MM.1S (cell line): Measurements from ENCODE around the gene FLG2.

Experiments used
- DNase-seq: peaks from one replicate; pipeline ENCODE4 v3.0.0-alpha.2; 2015
- H2AFZ ChIP-seq: fragments of 300-600 bp; sonication (generic); 2 replicates; pipeline ENCODE4 v1.6.0; 2016; ENCODE audit warnings: antibody characterized with exemption, low read length
- H3F3A ChIP-seq: fragments of 300-600 bp; sonication (generic); 2 replicates; pipeline ENCODE4 v1.6.1; 2016; ENCODE audit warnings: mild to moderate bottlenecking, antibody characterized with exemption, low read length, moderate library complexity, mixed read lengths; ENCODE audit not compliant: insufficient read depth
- H3K27ac ChIP-seq: fragments of 300-600 bp; sonication (generic); 2 replicates; pipeline ENCODE4 v1.5.1; 2016; ENCODE audit warnings: mild to moderate bottlenecking, low read length
- H3K27me3 ChIP-seq: fragments of 300-600 bp; sonication (generic); replicated peaks from 2 replicates; pipeline ENCODE4 v1.6.0; 2016; ENCODE audit warnings: low read length; ENCODE audit not compliant: insufficient read depth
- H3K36me3 ChIP-seq: fragments of 300-600 bp; sonication (generic); replicated peaks from 2 replicates; pipeline ENCODE4 v1.6.1; 2016; ENCODE audit warnings: mild to moderate bottlenecking, low read length, mixed read lengths; ENCODE audit not compliant: insufficient read depth
- H3K4me1 ChIP-seq: fragments of 300-600 bp; sonication (generic); 2 replicates; pipeline ENCODE4 v1.6.1; 2016; ENCODE audit warnings: low read length, mixed read lengths
- H3K4me2 ChIP-seq: fragments of 300-600 bp; sonication (generic); 2 replicates; pipeline ENCODE4 v1.6.0; 2016; ENCODE audit warnings: low read depth, low read length
- H3K4me3 ChIP-seq: fragments of 300-600 bp; sonication (generic); 2 replicates; pipeline ENCODE4 v1.5.1; 2016; ENCODE audit warnings: low read length, mixed read lengths
- H3K79me2 ChIP-seq: fragments of 300-600 bp; sonication (generic); 2 replicates; pipeline ENCODE4 v1.6.1; 2016; ENCODE audit warnings: mixed run types, low read length, mixed read lengths
- H3K9ac ChIP-seq: fragments of 300-600 bp; sonication (generic); 2 replicates; pipeline ENCODE4 v1.6.1; 2016; ENCODE audit warnings: low read length, mixed read lengths
- H3K9me2 ChIP-seq: fragments of 300-600 bp; sonication (generic); replicated peaks from 2 replicates; pipeline ENCODE4 v1.6.1; 2016; ENCODE audit warnings: mild to moderate bottlenecking, low read length, mixed read lengths; ENCODE audit not compliant: insufficient read depth
- H3K9me3 ChIP-seq: fragments of 300-600 bp; sonication (generic); replicated peaks from 2 replicates; pipeline ENCODE4 v1.6.1; 2016; ENCODE audit warnings: mild to moderate bottlenecking, low read length, mixed read lengths; ENCODE audit not compliant: insufficient read depth
- H4K20me1 ChIP-seq: fragments of 300-600 bp; sonication (generic); 2 replicates; pipeline ENCODE4 v1.6.1; 2016; ENCODE audit warnings: mild to moderate bottlenecking, low read length, moderate library complexity, mixed read lengths; ENCODE audit not compliant: insufficient read depth
- EZH2 ChIP-seq: fragments of 300-600 bp; sonication (generic); optimal IDR thresholded peaks from 2 replicates; pipeline ENCODE3; 2017; ENCODE audit warnings: low read depth, mild to moderate bottlenecking, antibody characterized with exemption, low read length, mixed read lengths
- EZH2phosphoT487 ChIP-seq: fragments of 300-600 bp; sonication (generic); IDR thresholded peaks from 2 replicates; pipeline ENCODE4 v1.6.1; 2018; ENCODE audit warnings: antibody characterized with exemption, low read length
- TF ChIP-seq, protein P1 (sequence below): fragments of 300-600 bp; sonication (generic); IDR thresholded peaks from 2 replicates; pipeline ENCODE4 v1.5.1; 2016; ENCODE audit warnings: antibody characterized with exemption, low read length, mixed read lengths

The FLG2 gene

DNA sequence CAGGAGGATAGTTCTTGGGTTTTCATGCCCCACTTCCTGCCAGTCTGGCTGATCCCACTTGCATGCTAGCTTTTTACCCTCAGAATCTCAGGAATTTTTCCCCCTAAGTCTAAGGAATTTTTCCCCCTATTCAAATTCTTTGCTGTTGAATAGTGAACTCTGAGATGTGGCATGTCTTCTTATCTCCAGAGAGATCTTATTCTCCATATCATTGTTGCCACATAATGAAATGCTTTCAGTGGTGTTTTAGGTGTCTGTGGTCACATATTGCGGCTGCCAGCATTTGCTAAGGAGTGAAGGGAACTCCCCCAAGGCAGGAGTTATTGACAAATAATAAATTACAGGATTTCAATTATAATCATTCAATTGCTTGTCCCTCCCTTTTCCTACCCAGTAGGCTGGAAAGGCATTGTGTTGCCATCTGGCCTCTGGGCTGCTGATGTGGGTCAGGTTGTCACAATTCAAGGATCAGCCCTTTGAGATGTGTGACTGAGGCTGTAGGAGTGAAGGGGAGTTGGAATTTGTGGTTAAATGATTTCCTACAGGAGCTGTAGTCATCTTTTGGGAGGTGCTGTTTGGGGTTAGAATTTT lies 30.9 kb downstream of the FLG2 start:
- H3K36me3 ChIP-seq: no peaks in the 10 kb centered on the region
- TF ChIP-seq EZH2: no peak
- TF ChIP-seq, protein P1, sequence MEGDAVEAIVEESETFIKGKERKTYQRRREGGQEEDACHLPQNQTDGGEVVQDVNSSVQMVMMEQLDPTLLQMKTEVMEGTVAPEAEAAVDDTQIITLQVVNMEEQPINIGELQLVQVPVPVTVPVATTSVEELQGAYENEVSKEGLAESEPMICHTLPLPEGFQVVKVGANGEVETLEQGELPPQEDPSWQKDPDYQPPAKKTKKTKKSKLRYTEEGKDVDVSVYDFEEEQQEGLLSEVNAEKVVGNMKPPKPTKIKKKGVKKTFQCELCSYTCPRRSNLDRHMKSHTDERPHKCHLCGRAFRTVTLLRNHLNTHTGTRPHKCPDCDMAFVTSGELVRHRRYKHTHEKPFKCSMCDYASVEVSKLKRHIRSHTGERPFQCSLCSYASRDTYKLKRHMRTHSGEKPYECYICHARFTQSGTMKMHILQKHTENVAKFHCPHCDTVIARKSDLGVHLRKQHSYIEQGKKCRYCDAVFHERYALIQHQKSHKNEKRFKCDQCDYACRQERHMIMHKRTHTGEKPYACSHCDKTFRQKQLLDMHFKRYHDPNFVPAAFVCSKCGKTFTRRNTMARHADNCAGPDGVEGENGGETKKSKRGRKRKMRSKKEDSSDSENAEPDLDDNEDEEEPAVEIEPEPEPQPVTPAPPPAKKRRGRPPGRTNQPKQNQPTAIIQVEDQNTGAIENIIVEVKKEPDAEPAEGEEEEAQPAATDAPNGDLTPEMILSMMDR: no peak
- no peak for TF ChIP-seq EZH2phosphoT487
- no peaks in the 10 kb centered on the region for H4K20me1 ChIP-seq
- H3K4me2 ChIP-seq: no peak overlapping the region
- H3K9me2 ChIP-seq: no peaks in the 10 kb centered on the region
- H3K9me3 ChIP-seq: no peaks in the 10 kb centered on the region
- H3K9ac ChIP-seq: no peak overlapping the region
- no peaks in the 10 kb centered on the region for H3F3A ChIP-seq
- no peaks in the 10 kb centered on the region for H3K4me1 ChIP-seq
- H3K79me2 ChIP-seq: no peaks in the 10 kb centered on the region
- no peak overlapping the region for H3K27ac ChIP-seq
- no peak overlapping the region for H2AFZ ChIP-seq
- no peak for DNase-seq
- no peaks in the 10 kb centered on the region for H3K27me3 ChIP-seq
- H3K4me3 ChIP-seq: no peak overlapping the region

DNA sequence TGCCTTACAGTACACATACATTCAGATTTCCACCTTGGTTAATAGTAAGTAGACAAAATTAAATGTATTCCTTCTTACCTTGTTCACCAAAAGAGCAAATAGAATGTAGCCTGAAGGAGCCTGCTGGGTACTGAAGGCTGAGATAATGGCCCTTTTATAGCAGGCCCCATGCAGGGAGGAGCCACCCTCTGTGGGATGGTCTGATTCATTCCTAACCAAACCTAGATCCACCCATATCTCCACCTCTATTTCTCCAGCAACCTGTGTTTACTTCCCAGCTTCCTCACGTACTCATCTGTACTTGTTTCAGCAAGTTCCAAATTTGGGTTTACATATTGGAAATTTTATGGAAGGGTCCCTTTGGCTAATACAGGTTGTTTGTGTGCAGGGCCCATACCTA lies 34.7 kb downstream of the FLG2 start, which contains the start of gene FLG:
FLG (minus strand) TSS at position 129 of the 400 bp plus-strand sequence. CDS start 9,783 bp downstream, outside the sequence.
- Histone ChIP-seq H4K20me1 (no peaks in the 10 kb centered on the region), H3K9me3 (no peaks in the 10 kb centered on the region), H2AFZ (no peak within 1 kb of the TSS), H3K36me3 (no peaks in the 10 kb centered on the region), H3K79me2 (no peaks in the 10 kb centered on the region), H3K4me3 (no peak within 1 kb of the TSS), H3K9me2 (no peaks in the 10 kb centered on the region), H3K4me2 (no peak within 1 kb of the TSS), H3F3A (no peaks in the 10 kb centered on the region), H3K27me3 (no peaks in the 10 kb centered on the region), H3K27ac (no peak within 1 kb of the TSS), H3K9ac (no peak within 1 kb of the TSS), H3K4me1 (no peaks in the 10 kb centered on the region)
- TF ChIP-seq EZH2phosphoT487 (no peak), EZH2 (no peak)
- TF ChIP-seq, protein P1: no peak
- no peak for DNase-seq

- TF ChIP-seq, protein P1: no peak
- TF ChIP-seq EZH2phosphoT487: no peak
- TF ChIP-seq EZH2: no peak
- Histone ChIP-seq H3K9me2 (no peaks in the 10 kb centered on the region), H3K27me3 (no peaks in the 10 kb centered on the region), H3F3A (no peaks in the 10 kb centered on the region), H3K4me3 (no peak overlapping the region), H3K27ac (no peak overlapping the region), H3K79me2 (no peaks in the 10 kb centered on the region), H3K9me3 (no peaks in the 10 kb centered on the region), H2AFZ (no peak overlapping the region), H4K20me1 (no peaks in the 10 kb centered on the region), H3K36me3 (no peaks in the 10 kb centered on the region), H3K9ac (no peak overlapping the region), H3K4me2 (no peak overlapping the region), H3K4me1 (no peaks in the 10 kb centered on the region)
- DNase-seq: no peak
Observed at GRCh38 chr1:152313970-152314369, 45.8 kb downstream of the FLG2 start.
